Measurements from ENCODE around the gene ARL5A. TPM values are rescaled to one million over a fixed set of nuclear protein-coding genes. Genes with fewer than 3 reads are reported as not detected.

ARL5A gene
- total and polyA plus RNA-seq, 9 of the 15 experiments (the other 6 are each of a cell fraction or from before 2014, with no cell fraction given), result 16.3 to 117 (median 88.4) TPM

DNA sequence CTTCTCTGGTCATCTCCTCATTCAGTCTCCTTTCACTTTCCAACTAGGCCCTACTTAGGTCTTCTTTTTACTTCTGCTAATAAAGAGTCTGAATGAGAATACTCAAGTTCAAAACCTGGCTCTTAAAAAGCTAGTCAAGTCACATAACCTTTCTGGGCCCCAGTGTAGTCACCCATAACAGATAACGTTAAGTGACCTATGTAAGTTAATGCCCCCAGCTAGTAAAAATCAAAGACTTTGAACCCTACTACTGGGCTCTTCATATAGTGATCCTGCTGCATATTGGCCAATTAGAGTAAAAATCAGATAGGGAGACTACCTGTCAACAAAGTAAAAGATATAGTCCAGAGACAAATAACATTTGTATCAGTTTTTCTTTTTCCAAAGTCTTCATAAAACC lies 17.7 kb downstream of the ARL5A start:
- BruUV-seq (replicated peaks), result no TSS peak
- H3K79me2 ChIP-seq (ENCODE audit: control insufficient read depth, insufficient read depth, low read length), result peaks cover 17% of the 10 kb centered on the region

DNA sequence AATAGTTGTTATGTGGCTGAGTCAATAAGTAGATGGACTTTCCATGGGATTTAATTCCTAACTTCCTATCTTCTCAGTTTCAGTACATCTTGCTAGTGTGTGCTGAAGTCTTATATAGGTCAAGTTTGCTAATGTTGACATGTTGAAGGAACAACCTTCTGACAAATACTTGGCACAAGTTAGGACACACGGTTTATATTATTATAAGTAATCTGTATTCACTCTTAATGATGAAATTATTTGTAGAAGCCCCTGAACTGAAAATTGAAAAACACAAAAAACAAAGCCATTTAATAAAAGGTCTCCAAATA lies 19.2 kb downstream of the ARL5A start:
- DNase-seq (ENCODE audit: extremely low read depth in 1 of 4, low spot score in 3 of 4) (no peak), ATAC-seq (no peak), FAIRE-seq (no peak)
- H4K20me1 ChIP-seq (replicated peaks; ENCODE audit: control insufficient read depth, insufficient read depth, low read length), result no peaks in the 10 kb centered on the region
- in situ Hi-C loops (cut with MboI), result no loop called here
- H3K27me3 ChIP-seq (ENCODE audit: control insufficient read depth in 2 of 2, insufficient read depth in 2 of 2, low read length in 2 of 2), result no peaks in the 10 kb centered on the region
- intact Hi-C loops (cut with micrococcal nuclease), result no loop called here
- no peak overlapping the region for H2AFZ ChIP-seq (ENCODE audit: low read depth, low read length)
- H3K4me2 ChIP-seq (ENCODE audit: insufficient read depth, low read length), result no peak overlapping the region
- no peak overlapping the region for H3K27ac ChIP-seq (ENCODE audit: extremely low read depth, low read depth, low read length)
- H3K9ac ChIP-seq (ENCODE audit: insufficient read depth in 1 of 2, low read depth in 2 of 2, low read length in 2 of 2), result no peak overlapping the region
- no peaks in the 10 kb centered on the region for H3K9me1 ChIP-seq (ENCODE audit: control insufficient read depth, insufficient read depth, low read length)
- no TSS peak for BruUV-seq (replicated peaks)
- CTCF ChIA-PET (ENCODE audit: low intra/inter-chr PET ratio), result no interaction called here
- POLR2A ChIA-PET, result no interaction called here
- peaks cover 3% of the 10 kb centered on the region; the same call in 1 of the 3 replicates for H3K79me2 ChIP-seq (ENCODE audit: control insufficient read depth, insufficient read depth, low read length)
- no peak overlapping the region for H3K4me3 ChIP-seq
- no peaks in the 10 kb centered on the region for H3K9me3 ChIP-seq (replicated peaks; ENCODE audit: control insufficient read depth, insufficient read depth, low read depth, low read length)
- peaks cover 81% of the 10 kb centered on the region for H3K36me3 ChIP-seq (ENCODE audit: control insufficient read depth, insufficient read depth, low read length)
- WGBS (ENCODE audit: insufficient coverage, low coverage, missing lambda C conversion rate), result 91% methylated on average over 1 of the region's 1 CpG
- no peaks in the 10 kb centered on the region for H3K4me1 ChIP-seq (replicated peaks in 1 of 2; ENCODE audit: control insufficient read depth in 2 of 2, insufficient read depth in 2 of 2, low read length in 2 of 2)
- TF ChIP-seq, protein P1, sequence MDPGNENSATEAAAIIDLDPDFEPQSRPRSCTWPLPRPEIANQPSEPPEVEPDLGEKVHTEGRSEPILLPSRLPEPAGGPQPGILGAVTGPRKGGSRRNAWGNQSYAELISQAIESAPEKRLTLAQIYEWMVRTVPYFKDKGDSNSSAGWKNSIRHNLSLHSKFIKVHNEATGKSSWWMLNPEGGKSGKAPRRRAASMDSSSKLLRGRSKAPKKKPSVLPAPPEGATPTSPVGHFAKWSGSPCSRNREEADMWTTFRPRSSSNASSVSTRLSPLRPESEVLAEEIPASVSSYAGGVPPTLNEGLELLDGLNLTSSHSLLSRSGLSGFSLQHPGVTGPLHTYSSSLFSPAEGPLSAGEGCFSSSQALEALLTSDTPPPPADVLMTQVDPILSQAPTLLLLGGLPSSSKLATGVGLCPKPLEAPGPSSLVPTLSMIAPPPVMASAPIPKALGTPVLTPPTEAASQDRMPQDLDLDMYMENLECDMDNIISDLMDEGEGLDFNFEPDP (CRISPR knock-in tag; IDR thresholded peaks at IDR 0.05), result no peak
- no peak for TF ChIP-seq CHD2 (IDR thresholded peaks at IDR 0.05; ENCODE audit: low read depth, low read length)
- no peak for TF ChIP-seq POLR2AphosphoS5 (IDR thresholded peaks at IDR 0.05; ENCODE audit: control insufficient read depth, insufficient read depth, low read depth, low read length)
- TF ChIP-seq, protein P2, sequence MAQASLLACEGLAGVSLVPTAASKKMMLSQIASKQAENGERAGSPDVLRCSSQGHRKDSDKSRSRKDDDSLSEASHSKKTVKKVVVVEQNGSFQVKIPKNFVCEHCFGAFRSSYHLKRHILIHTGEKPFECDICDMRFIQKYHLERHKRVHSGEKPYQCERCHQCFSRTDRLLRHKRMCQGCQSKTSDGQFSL (CRISPR knock-in tag; IDR thresholded peaks at IDR 0.05), result no peak
- TF ChIP-seq, protein P2 (tag; IDR thresholded peaks at IDR 0.05), result no peak

More for the DNA sequence above, 17.7 kb downstream of the ARL5A start:
- H3K9ac ChIP-seq (ENCODE audit: insufficient read depth in 1 of 2, low read depth in 2 of 2, low read length in 2 of 2), result no peak overlapping the region
- POLR2A ChIA-PET, result interaction anchor here (0.9 kb wide), 1 partner anchor 10 kb away, joined by 3 read pairs; no protein-coding TSS in a partner anchor
- in situ Hi-C loops (cut with MboI) (no loop called here), intact Hi-C loops (cut with micrococcal nuclease) (no loop called here)
- FAIRE-seq (no peak), DNase-seq (ENCODE audit: extremely low read depth in 1 of 4, low spot score in 3 of 4) (no peak), ATAC-seq (no peak)
- TF ChIP-seq, protein P3, sequence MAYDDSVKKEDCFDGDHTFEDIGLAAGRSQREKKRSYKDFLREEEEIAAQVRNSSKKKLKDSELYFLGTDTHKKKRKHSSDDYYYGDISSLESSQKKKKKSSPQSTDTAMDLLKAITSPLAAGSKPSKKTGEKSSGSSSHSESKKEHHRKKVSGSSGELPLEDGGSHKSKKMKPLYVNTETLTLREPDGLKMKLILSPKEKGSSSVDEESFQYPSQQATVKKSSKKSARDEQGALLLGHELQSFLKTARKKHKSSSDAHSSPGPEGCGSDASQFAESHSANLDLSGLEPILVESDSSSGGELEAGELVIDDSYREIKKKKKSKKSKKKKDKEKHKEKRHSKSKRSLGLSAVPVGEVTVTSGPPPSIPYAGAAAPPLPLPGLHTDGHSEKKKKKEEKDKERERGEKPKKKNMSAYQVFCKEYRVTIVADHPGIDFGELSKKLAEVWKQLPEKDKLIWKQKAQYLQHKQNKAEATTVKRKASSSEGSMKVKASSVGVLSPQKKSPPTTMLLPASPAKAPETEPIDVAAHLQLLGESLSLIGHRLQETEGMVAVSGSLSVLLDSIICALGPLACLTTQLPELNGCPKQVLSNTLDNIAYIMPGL (CRISPR knock-in tag; IDR thresholded peaks at IDR 0.05), result no peak
- TF ChIP-seq BRD9 (IDR thresholded peaks at IDR 0.05; ENCODE audit: low read depth, partially characterized antibody), result no peak
- H3K4me3 ChIP-seq, result no peak overlapping the region
- CTCF ChIA-PET (ENCODE audit: low intra/inter-chr PET ratio), result no interaction called here
- no peaks in the 10 kb centered on the region for H3K27me3 ChIP-seq (ENCODE audit: control insufficient read depth in 2 of 2, insufficient read depth in 2 of 2, low read length in 2 of 2)
- H3K36me3 ChIP-seq (ENCODE audit: control insufficient read depth, insufficient read depth, low read length), result peaks cover 79% of the 10 kb centered on the region
- no peaks in the 10 kb centered on the region for H3K9me3 ChIP-seq (replicated peaks; ENCODE audit: control insufficient read depth, insufficient read depth, low read depth, low read length)
- no peak overlapping the region for H2AFZ ChIP-seq (ENCODE audit: low read depth, low read length)
- no peak overlapping the region for H3K4me2 ChIP-seq (ENCODE audit: insufficient read depth, low read length)
- WGBS (ENCODE audit: insufficient coverage, low coverage, missing lambda C conversion rate), result 69% methylated on average over 1 of the region's 1 CpG
- no peak overlapping the region for H3K27ac ChIP-seq (ENCODE audit: extremely low read depth, low read depth, low read length)
- no peaks in the 10 kb centered on the region for H4K20me1 ChIP-seq (replicated peaks; ENCODE audit: control insufficient read depth, insufficient read depth, low read length)
- no peaks in the 10 kb centered on the region for H3K9me1 ChIP-seq (ENCODE audit: control insufficient read depth, insufficient read depth, low read length)
- H3K4me1 ChIP-seq (replicated peaks in 1 of 2; ENCODE audit: control insufficient read depth in 2 of 2, insufficient read depth in 2 of 2, low read length in 2 of 2), result peaks cover 0 to 3% of the 10 kb centered on the region in 2 experiments; a peak in 2 of 5 replicates

Data from K562 (cell line).